IPS-20b (cell line): ENCODE data around the gene PSAP.

ENCODE experiments used
- H3K27ac ChIP-seq: one replicate; pipeline ENCODE4 v1.5.1; 2013; ENCODE audit warnings: low read length
- H3K27me3 ChIP-seq: 2 replicates; pipeline ENCODE4 v1.6.1; 2013; ENCODE audit warnings: mild to moderate bottlenecking, low read length, inconsistent platforms; ENCODE audit not compliant: insufficient read depth
- H3K36me3 ChIP-seq: 2 replicates; pipeline ENCODE4 v1.6.1; 2013; ENCODE audit warnings: low read depth, mild to moderate bottlenecking, inconsistent platforms, low read length, moderate library complexity; ENCODE audit not compliant: insufficient read depth
- H3K4me1 ChIP-seq: 2 replicates; pipeline ENCODE4 v1.6.1; 2013; ENCODE audit warnings: mild to moderate bottlenecking, control low read depth, inconsistent platforms, low read length, moderate library complexity; ENCODE audit not compliant: insufficient read depth
- H3K4me3 ChIP-seq: 2 replicates; pipeline ENCODE4 v1.5.1; 2013; ENCODE audit warnings: mild to moderate bottlenecking, low read length, inconsistent platforms
- H3K9ac ChIP-seq: 2 replicates; pipeline ENCODE4 v1.6.1; 2013; ENCODE audit warnings: low read depth, mild to moderate bottlenecking, inconsistent platforms, low read length, moderate library complexity
- H3K9me3 ChIP-seq: 2 replicates; pipeline ENCODE4 v1.6.1; 2013; ENCODE audit warnings: mild to moderate bottlenecking, low read depth, low read length, inconsistent platforms; ENCODE audit not compliant: insufficient read depth

PSAP gene

DNA sequence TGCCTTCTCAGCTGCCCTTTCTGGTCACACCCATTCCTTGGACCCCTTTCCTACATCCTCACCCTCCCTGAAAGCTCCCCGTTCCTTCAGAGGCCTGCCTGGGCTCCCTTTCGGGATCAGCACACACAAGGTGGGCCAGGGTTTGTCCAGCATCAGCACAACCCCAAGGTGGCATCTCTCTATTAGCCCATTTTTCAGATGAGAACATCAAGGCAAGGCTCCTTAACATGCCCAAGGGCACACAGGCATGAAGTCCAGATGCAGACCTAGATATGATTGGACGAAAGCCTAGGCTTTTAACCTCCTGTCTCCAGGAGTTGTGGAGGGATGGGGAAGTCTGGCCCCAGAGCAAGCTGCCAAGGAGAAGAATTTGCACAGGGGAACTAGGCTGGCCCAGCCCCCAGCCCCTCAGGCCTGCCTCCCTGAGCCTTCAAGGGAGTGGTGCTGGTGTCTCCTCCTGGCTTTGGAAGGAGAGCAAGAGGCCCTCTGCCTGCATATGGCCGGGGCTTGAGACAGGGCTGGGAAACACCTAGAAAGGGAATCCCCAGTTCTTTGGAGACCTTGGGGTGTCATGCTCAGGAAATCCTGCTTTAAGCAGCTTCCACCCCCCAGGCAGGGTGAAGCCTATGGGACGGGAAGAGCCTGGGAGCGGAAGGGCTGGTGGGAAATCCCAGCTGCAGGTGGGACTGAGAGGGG lies 68.7 kb downstream of the PSAP start:
- H3K27me3 ChIP-seq = 0 out of 2 replicates have a peak, but pooled peaks cover 4% of the 10 kb centered on the region
- no peaks in the 10 kb centered on the region for H3K36me3 ChIP-seq
- no peak overlapping the region for H3K4me3 ChIP-seq
- H3K27ac ChIP-seq = no peak overlapping the region
- H3K9me3 ChIP-seq = no peaks in the 10 kb centered on the region
- H3K9ac ChIP-seq = no peak overlapping the region
- H3K4me1 ChIP-seq = 0 out of 2 replicates have a peak, but pooled peaks cover 5% of the 10 kb centered on the region

DNA sequence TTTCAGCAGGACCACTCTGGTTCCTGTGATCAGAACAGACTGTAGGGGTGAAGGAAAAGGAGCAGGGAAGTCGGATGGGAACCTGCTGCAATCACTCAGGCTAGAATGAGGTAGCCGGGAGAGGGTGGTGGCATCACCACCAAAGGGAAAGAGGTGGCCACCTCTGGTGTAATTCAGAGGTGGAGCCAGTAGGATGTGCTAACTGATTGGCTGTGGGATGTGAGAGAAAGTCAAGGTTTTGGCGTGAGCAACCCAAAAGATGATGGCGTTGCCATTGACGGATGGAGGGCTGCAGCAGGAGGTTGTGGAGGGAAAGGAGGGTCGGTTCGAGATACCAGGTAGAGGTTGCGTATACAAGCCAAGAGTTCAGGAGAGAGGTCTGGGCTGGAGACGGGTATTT lies 70.3 kb downstream of the PSAP start:
- no peaks in the 10 kb centered on the region for H3K27me3 ChIP-seq
- no peak overlapping the region for H3K4me3 ChIP-seq
- H3K4me1 ChIP-seq = 0 out of 2 replicates have a peak, but pooled peaks cover 5% of the 10 kb centered on the region
- no peaks in the 10 kb centered on the region for H3K9me3 ChIP-seq
- H3K36me3 ChIP-seq = no peaks in the 10 kb centered on the region
- no peak overlapping the region for H3K27ac ChIP-seq
- no peak overlapping the region for H3K9ac ChIP-seq

DNA sequence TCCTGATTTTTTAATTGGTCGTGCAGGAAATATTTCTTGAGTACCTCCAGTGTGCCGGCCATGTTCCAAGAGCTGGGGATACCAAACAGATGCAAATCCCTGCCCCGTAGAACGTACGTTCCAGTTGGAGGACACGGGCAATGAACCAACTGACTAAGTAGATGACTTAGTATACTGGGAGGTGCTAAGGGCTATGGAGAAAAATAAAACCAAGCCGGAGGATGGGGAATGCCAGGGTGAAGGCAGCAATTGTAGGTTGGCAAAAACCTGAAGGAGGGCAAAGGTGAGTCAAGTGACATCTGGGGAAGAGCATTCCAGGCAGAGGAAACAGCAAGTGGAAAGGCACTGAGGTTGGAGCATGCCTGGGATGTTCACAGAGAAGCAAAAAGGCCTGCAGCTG lies 70.9 kb downstream of the PSAP start:
- Histone ChIP-seq H3K9ac (no peak overlapping the region), H3K27ac (no peak overlapping the region), H3K27me3 (no peaks in the 10 kb centered on the region)

DNA sequence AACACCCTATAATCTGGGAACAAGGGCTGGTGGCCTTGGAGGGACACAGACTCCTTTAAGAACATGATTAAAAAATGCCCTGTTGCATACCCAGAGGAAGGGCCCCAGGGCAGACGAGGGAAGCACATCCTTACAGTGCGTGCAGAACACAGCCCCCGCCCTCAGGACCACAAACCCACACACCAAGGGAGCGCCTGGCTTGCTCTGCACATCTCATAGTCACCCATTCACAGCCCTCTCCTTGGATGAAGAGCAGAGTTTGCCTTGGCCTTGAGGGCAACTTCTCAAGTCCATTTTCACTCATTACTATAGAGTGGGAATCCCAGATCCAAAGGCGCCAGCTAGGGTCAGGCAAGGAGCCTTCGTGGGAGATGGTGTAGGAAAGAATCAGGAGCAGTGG lies 71.4 kb downstream of the PSAP start:
- Histone ChIP-seq H3K4me3 (no peak overlapping the region), H3K4me1 (0 out of 2 replicates have a peak, but pooled peaks cover 5% of the 10 kb centered on the region), H3K9me3 (no peaks in the 10 kb centered on the region), H3K27me3 (peaks cover 3% of the 10 kb centered on the region), H3K9ac (no peak overlapping the region), H3K36me3 (no peaks in the 10 kb centered on the region), H3K27ac (no peak overlapping the region)

More for the DNA sequence above, 70.9 kb downstream of the PSAP start:
- Histone ChIP-seq H3K9me3 (no peaks in the 10 kb centered on the region), H3K4me3 (no peak overlapping the region), H3K36me3 (no peaks in the 10 kb centered on the region), H3K4me1 (0 out of 2 replicates have a peak, but pooled peaks cover 5% of the 10 kb centered on the region)

DNA sequence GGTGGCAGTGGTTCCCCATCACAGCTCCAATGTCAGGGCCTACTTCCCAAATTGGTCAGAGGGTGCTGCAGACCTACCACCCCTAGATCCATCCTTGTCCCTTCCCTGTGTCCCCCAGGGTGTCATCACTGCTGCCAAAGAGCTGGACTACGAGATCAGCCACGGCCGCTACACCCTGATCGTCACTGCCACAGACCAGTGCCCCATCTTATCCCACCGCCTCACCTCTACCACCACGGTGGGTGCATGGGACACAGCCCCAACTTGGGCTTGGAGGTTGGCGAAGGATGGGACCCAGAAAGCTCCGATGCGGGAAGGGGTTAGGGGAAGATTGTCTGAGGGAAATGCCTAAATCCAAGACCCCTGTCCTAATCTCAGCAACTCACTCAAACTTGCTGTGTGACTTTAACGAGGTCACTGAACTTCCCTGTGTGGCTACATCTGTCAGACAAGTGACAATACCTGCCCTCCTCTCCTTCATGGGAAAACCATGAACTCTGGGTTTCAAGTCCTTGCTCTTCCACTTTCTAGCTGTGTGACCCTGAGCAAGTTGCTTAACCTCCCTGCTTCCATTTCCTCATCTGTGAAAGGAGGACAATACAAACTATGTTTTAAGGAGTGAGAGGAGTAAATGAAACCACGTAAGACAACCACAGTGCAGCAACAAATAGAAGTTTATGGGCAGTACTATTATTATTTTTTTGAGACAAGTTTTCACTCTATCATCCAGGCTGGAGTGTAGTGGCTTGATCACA lies 72.8 kb downstream of the PSAP start:
- Histone ChIP-seq H3K4me1 (0 out of 2 replicates have a peak, but pooled peaks cover 5% of the 10 kb centered on the region), H3K9ac (no peak overlapping the region), H3K27ac (no peak overlapping the region), H3K4me3 (no peak overlapping the region), H3K9me3 (no peaks in the 10 kb centered on the region), H3K27me3 (peaks cover 15% of the 10 kb centered on the region), H3K36me3 (no peaks in the 10 kb centered on the region)

DNA sequence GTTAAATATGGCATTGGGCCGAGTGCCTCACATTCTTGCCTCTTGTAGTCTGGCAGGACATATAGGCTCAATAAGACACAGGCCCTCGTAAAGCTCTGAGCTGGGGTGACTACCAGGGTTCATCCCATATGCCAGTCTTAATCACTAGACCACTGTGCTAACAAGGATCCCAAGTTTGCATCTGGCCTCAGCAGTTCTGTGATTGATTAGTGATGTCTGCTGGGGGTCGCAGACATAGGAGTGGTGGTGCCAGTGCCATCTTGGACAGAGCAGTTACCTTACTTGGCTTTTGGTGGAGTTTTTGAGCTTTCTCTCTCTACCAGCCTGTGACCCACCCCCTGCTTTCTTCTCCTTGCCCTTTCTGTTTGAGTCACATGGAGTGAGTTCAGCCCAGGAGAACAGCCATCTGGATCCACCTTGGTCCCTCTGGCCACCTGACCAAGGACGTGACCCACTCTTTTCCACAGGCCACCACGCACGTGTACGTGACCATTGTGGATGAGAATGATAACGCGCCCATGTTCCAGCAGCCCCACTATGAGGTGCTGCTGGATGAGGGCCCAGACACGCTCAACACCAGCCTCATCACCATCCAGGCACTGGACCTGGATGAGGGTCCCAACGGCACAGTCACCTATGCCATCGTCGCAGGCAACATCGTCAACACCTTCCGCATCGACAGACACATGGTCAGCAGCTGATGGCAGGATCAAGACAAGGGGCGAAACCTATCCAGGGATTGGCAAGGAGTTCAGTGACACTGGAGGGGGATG lies 73.7 kb downstream of the PSAP start:
- Histone ChIP-seq H3K9ac (no peak overlapping the region), H3K27ac (no peak overlapping the region), H3K9me3 (no peaks in the 10 kb centered on the region), H3K4me3 (no peak overlapping the region), H3K4me1 (no peaks in the 10 kb centered on the region), H3K27me3 (peaks cover 23% of the 10 kb centered on the region), H3K36me3 (no peaks in the 10 kb centered on the region)

DNA sequence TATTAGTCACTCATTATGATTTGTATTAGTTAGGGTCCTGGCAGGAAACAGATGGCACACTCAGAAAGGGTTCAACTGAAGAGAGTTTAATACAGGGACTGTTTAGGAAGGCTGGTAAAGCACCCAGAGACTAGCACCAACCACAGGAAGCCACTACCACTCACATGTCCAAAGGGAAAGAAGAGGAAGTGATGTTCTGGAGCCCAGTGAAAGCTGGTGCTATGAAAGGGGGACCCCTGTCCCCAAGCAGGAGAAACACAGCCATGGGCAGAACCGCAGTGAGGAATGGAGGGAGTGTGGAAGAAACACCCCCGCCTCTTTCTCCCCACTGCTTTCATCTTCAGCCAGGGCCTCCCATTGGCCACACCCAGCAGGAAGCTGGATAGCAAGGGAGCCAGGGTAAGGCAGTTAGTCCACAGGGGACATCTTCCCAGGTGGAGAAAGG lies 74.5 kb downstream of the PSAP start:
- Histone ChIP-seq H3K4me1 (no peaks in the 10 kb centered on the region), H3K9me3 (no peaks in the 10 kb centered on the region), H3K27me3 (peaks cover 32% of the 10 kb centered on the region), H3K36me3 (no peaks in the 10 kb centered on the region), H3K27ac (no peak overlapping the region), H3K9ac (no peak overlapping the region), H3K4me3 (no peak overlapping the region)

DNA sequence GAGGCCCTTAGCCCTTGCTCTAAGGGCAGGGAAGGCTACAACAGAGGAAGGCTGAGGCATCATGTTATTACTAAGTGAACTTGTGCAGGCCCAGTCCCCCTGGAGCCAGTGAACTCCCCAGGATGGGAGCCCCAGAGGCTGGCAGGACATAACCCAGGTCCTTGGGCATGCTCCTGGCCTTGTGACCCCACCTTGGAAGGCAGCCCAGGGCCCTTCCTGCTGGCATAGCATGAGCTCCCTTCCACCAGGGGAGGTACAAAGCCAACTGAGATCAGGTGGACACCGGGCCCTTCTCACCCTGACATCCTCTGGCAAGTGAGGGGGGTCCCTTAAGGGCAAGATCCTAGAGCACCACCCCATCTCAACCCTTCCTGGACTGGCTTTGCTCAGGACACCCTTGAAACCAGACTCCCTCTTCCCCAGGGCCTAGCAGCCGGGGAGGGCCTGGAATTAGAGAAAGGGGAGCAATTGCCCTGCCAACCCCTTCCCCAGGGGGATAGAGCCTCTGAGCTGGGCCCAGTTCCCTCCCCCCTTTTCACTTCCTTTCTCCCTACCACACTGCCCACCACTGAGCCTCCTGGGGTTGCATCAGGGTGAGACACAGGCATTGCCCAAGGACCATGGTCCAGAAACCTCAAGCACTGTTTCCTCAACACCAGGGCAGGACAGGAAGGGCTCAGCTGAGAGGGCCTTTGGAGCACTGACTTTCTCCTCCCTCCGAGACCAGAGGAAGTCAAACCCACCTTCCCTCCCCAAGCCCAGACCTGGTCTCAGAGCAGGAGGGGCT lies 75.9 kb downstream of the PSAP start:
- no peak overlapping the region for H3K27ac ChIP-seq
- H3K4me3 ChIP-seq = no peak overlapping the region
- H3K9ac ChIP-seq = no peak overlapping the region
- H3K9me3 ChIP-seq = no peaks in the 10 kb centered on the region
- no peaks in the 10 kb centered on the region for H3K36me3 ChIP-seq
- H3K4me1 ChIP-seq = no peaks in the 10 kb centered on the region
- peaks cover 32% of the 10 kb centered on the region for H3K27me3 ChIP-seq

DNA sequence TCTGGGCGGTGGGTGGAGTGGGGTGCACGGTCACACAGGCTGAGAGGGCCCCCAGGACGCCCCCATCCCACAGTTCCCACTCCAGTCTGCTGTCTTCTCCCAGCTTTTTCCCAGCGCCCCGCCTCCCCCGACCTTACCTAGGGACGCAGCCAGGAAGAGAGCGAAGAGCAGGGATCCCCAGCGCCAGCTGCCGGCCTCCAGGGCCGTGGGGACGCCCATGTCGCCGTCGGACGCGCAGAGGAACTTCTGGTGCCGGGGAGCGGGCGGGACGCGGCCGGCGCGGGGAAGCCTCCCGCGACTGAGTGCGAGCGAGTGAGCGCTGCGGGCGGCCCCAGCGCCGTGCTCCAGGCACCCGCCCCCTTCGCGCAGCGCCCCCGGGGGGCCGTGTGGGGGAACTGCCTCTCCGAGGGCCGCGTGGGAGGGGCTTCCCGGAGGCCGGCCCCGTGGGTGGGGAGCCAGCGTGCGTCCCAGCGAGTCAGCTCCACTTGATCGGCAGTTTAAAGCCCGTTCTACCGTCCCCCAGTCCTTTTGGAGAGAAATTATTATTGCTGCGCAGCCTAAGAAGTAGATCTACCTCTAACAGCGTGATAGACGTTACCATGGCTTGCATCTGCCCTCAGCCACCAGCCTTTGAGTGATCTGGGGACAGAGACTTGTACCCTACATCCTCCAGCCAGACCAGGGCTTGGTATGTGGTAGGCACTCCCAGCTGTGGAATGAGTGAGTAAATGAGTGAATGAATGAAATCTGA lies 77.7 kb downstream of the PSAP start, which contains the start of gene VSIR:
VSIR (minus strand) TSS at position 300 of the 751 bp plus-strand sequence; CDS start at position 219, 81 bp downstream.
- H3K27ac ChIP-seq = no peak within 1 kb of the TSS
- no peaks in the 10 kb centered on the region for H3K4me1 ChIP-seq
- peaks cover 32% of the 10 kb centered on the region for H3K27me3 ChIP-seq
- no peaks in the 10 kb centered on the region for H3K36me3 ChIP-seq
- no peaks in the 10 kb centered on the region for H3K9me3 ChIP-seq
- peak within 1 kb of the TSS; percentile 39 for H3K4me3 ChIP-seq
- H3K9ac ChIP-seq = no peak within 1 kb of the TSS

DNA sequence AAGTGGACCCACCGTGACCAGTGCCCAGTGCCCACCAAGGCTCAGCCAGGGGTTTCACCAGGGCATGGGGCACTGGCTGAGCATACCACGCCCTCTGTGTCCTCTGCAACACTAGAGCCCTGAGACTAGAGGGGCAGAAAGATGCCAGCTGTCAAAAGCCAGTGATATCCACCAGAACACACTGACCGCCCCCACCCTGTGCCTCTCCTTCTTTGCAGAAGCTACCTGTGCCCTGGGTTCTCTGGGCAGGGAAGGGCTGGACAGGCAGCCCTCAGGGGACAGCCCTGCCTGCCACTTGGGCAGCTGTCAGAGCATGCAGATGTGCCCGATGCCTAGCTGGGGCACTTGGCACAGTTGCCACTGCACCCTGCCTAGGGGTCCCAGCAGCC lies 78.2 kb downstream of the PSAP start:
- H3K9ac ChIP-seq = no peak overlapping the region
- no peaks in the 10 kb centered on the region for H3K9me3 ChIP-seq
- no peaks in the 10 kb centered on the region for H3K4me1 ChIP-seq
- H3K27ac ChIP-seq = no peak overlapping the region
- H3K36me3 ChIP-seq = no peaks in the 10 kb centered on the region
- H3K4me3 ChIP-seq = peak overlapping the region; percentile 39
- peaks cover 32% of the 10 kb centered on the region for H3K27me3 ChIP-seq
